Measurements from ENCODE around the gene IQCF5. TPM values are rescaled to one million over a fixed set of nuclear protein-coding genes. Genes with fewer than 3 reads are reported as not detected.
"Not testable (repeated sequence)": the region's sequence is repeated elsewhere in the genome, so short reads cannot be mapped to it uniquely, and the experiment has no call there.

Gene IQCF5
- total RNA-seq (not detected), polyA plus RNA-seq (not detected), total RNA-seq (not detected)

- Histone ChIP-seq H3K36me3 (ENCODE audit: control insufficient read depth in 2 of 3, insufficient read depth in 3 of 3, low read length in 3 of 3) (no peaks in the 10 kb centered on the region), H3K4me1 (ENCODE audit: control insufficient read depth in 2 of 2, insufficient read depth in 2 of 2, low read length in 2 of 2) (no peaks in the 10 kb centered on the region), H3K4me3 (ENCODE audit: low read length) (no peak within 1 kb of the TSS), H3K27ac (ENCODE audit: low read depth, low read length) (no peak within 1 kb of the TSS), H3K27me3 (ENCODE audit: control insufficient read depth in 2 of 2, insufficient read depth in 2 of 2, low read length in 2 of 2) (no peaks in the 10 kb centered on the region), H3K9me3 (ENCODE audit: control insufficient read depth in 2 of 3, low read length in 3 of 3) (no peaks in the 10 kb centered on the region)
- intact Hi-C loops (cut with micrococcal nuclease): no loop called here
- POLR2A ChIA-PET: no interaction called here
- ATAC-seq: no peak
- H3K4me1 Mint-ChIP-seq: peaks cover 0 to 2% (median 0%) of the 10 kb centered on the region in 7 donors
- CTCF ChIA-PET: no interaction called here
- no peak for DNase-seq
- peaks cover 8 to 23% (median 18%) of the 10 kb centered on the region in 5 donors for H3K27me3 Mint-ChIP-seq
- no peaks in the 10 kb centered on the region for H3K36me3 Mint-ChIP-seq
- H3K4me3 Mint-ChIP-seq: no peak within 1 kb of the TSS
- H3K9me3 Mint-ChIP-seq: peaks cover 0 to 5% (median 0%) of the 10 kb centered on the region in 11 donors
- peak within 1 kb of the TSS in 1 of 9 donors; percentile 26 for H3K27ac Mint-ChIP-seq
These were observed at the start of gene IQCF5 for GRCh38 chr3:51875501-51875900. IQCF5 (minus strand) TSS chr3:51875601; CDS start chr3:51875531, 70 bp downstream.

DNA sequence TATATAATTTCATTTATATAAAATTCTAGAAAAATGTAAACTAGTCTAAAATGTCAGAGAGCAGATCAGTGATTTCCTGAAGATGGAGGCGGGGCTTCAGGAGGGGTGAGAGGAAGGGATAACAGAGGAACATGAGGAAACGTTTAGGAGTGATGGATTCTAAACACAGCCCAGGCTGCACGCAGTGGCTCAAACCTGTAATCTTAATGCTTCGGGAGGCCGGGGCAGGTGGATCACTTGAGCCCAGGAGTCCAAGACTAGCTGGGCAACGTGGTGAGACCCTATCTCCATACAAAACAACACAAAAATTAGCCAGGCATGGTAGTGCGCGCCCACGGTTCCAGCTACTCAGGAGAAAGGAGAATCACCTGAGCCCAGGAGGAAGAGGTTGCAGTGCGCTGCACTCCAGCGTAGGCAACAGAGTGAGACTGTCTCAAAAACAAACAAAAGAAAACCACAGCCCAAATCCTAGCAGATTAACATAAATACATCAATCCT is 45.7 kb upstream of the IQCF5 start:
- Mint-ChIP-seq H3K27me3 (peaks cover 0 to 22% (median 7%) of the 10 kb centered on the region in 5 donors), H3K4me1 (no peaks in the 10 kb centered on the region), H3K4me3 (no peak overlapping the region), H3K9me3 (peaks cover 0 to 2% (median 0%) of the 10 kb centered on the region in 11 donors), H3K36me3 (no peaks in the 10 kb centered on the region), H3K27ac (no peak overlapping the region)
- Histone ChIP-seq H3K27ac (ENCODE audit: low read depth, low read length) (no peak overlapping the region), H3K4me3 (ENCODE audit: low read length) (no peak overlapping the region), H3K4me1 (ENCODE audit: control insufficient read depth in 2 of 2, insufficient read depth in 2 of 2, low read length in 2 of 2) (no peaks in the 10 kb centered on the region), H3K27me3 (ENCODE audit: control insufficient read depth in 2 of 2, insufficient read depth in 2 of 2, low read length in 2 of 2) (no peaks in the 10 kb centered on the region), H3K36me3 (ENCODE audit: control insufficient read depth in 2 of 3, insufficient read depth in 3 of 3, low read length in 3 of 3) (no peaks in the 10 kb centered on the region), H3K9me3 (ENCODE audit: control insufficient read depth in 2 of 3, low read length in 3 of 3) (no peaks in the 10 kb centered on the region)
- DNase-seq (no peak), ATAC-seq (no peak)
- ChIA-PET CTCF (interaction anchor here (0.6 kb wide), 1 partner anchor 1265 kb away, joined by 5 read pairs; no protein-coding TSS in a partner anchor), POLR2A (interaction anchor here (0.6 kb wide), 1 partner anchor 84 kb away, joined by 3 read pairs; no protein-coding TSS in a partner anchor)
- intact Hi-C loops (cut with micrococcal nuclease): no loop called here

GRCh38 chr3:51916418-51916817 is 41.0 kb upstream of the IQCF5 start:
- no peaks in the 10 kb centered on the region for H3K4me1 ChIP-seq (ENCODE audit: control insufficient read depth in 2 of 2, insufficient read depth in 2 of 2, low read length in 2 of 2)
- Mint-ChIP-seq H3K36me3 (no peaks in the 10 kb centered on the region), H3K4me3 (no peak overlapping the region), H3K4me1 (no peaks in the 10 kb centered on the region), H3K27ac (no peak overlapping the region), H3K27me3 (peaks cover 0 to 22% (median 4%) of the 10 kb centered on the region in 5 donors), H3K9me3 (peaks cover 0 to 2% (median 0%) of the 10 kb centered on the region in 11 donors)
- DNase-seq: no peak
- H3K4me3 ChIP-seq (ENCODE audit: low read length): no peak overlapping the region
- H3K36me3 ChIP-seq (ENCODE audit: control insufficient read depth in 2 of 3, insufficient read depth in 3 of 3, low read length in 3 of 3): no peaks in the 10 kb centered on the region
- no peak overlapping the region for H3K27ac ChIP-seq (ENCODE audit: low read depth, low read length)
- ATAC-seq: no peak
- no peaks in the 10 kb centered on the region for H3K9me3 ChIP-seq (ENCODE audit: control insufficient read depth in 2 of 3, low read length in 3 of 3)
- ChIA-PET CTCF (no interaction called here), POLR2A (no interaction called here)
- H3K27me3 ChIP-seq (ENCODE audit: control insufficient read depth in 2 of 2, insufficient read depth in 2 of 2, low read length in 2 of 2): no peaks in the 10 kb centered on the region
- intact Hi-C loops (cut with micrococcal nuclease): no loop called here

GRCh38 chr3:51908026-51908425 is 32.6 kb upstream of the IQCF5 start:
- Mint-ChIP-seq H3K27me3 (peaks cover 4 to 30% (median 21%) of the 10 kb centered on the region in 5 donors), H3K27ac (no peak overlapping the region), H3K36me3 (peaks cover 0 to 23% (median 11%) of the 10 kb centered on the region in 5 donors), H3K9me3 (peaks cover 0 to 49% (median 23%) of the 10 kb centered on the region in 11 donors), H3K4me1 (no peaks in the 10 kb centered on the region), H3K4me3 (no peak overlapping the region)
- H3K36me3 ChIP-seq (ENCODE audit: control insufficient read depth in 2 of 3, insufficient read depth in 3 of 3, low read length in 3 of 3): no peaks in the 10 kb centered on the region
- H3K4me1 ChIP-seq (ENCODE audit: control insufficient read depth in 2 of 2, insufficient read depth in 2 of 2, low read length in 2 of 2): no peaks in the 10 kb centered on the region
- intact Hi-C loops (cut with micrococcal nuclease): no loop called here
- CTCF ChIA-PET: no interaction called here
- DNase-seq (no peak), ATAC-seq (no peak)
- POLR2A ChIA-PET: no interaction called here
- no peaks in the 10 kb centered on the region for H3K27me3 ChIP-seq (ENCODE audit: control insufficient read depth in 2 of 2, insufficient read depth in 2 of 2, low read length in 2 of 2)
- H3K27ac ChIP-seq (ENCODE audit: low read depth, low read length): no peak overlapping the region
- peaks cover 0 to 7% (median 0%) of the 10 kb centered on the region in 3 experiments for H3K9me3 ChIP-seq (ENCODE audit: control insufficient read depth in 2 of 3, low read length in 3 of 3)
- no peak overlapping the region for H3K4me3 ChIP-seq (ENCODE audit: low read length)

DNA sequence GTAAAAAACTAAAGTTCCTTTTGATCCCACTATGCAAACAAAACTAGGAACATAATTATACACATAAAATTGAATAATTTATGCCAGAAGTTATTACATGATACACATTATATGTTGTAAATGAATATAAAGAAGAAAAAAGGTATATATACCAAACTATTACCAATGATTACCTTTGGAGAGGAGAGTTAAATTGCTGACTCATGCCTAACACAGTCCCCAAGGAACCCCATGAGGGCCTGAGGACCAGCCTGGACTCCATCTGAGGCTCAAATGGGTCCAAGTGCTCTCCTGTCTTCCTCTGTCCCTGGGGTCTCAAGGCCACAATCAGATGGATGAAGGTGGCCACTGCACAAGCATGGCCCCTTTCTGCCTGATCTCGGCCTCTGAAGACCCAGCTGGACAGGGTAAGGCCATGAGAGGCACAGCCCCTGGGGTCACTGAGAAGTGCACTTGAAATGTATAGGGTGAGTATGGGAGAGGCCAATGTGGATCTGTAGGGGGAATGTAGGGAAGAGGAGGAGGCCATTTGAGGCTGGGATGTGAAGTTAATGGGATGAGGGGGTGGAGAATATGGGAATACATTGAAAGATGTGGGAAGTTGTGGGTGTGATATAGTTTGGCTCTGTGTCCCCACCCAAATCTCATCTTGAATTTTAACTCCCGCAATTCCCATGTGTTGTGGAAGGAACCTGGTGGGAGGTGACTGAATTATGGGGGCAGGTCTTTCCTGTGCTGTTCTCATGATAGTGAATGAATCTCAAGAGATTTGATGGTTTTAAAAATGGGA is 28.8 kb upstream of the IQCF5 start:
- Histone ChIP-seq H3K36me3 (ENCODE audit: control insufficient read depth in 2 of 3, insufficient read depth in 3 of 3, low read length in 3 of 3) (no peaks in the 10 kb centered on the region), H3K4me3 (ENCODE audit: low read length) (no peak overlapping the region), H3K27ac (ENCODE audit: low read depth, low read length) (no peak overlapping the region), H3K27me3 (ENCODE audit: control insufficient read depth in 2 of 2, insufficient read depth in 2 of 2, low read length in 2 of 2) (no peaks in the 10 kb centered on the region), H3K4me1 (ENCODE audit: control insufficient read depth in 2 of 2, insufficient read depth in 2 of 2, low read length in 2 of 2) (no peaks in the 10 kb centered on the region), H3K9me3 (ENCODE audit: control insufficient read depth in 2 of 3, low read length in 3 of 3) (peaks cover 0 to 7% (median 0%) of the 10 kb centered on the region in 3 experiments)
- peaks cover 0 to 47% (median 22%) of the 10 kb centered on the region in 11 donors for H3K9me3 Mint-ChIP-seq
- H3K36me3 Mint-ChIP-seq: peaks cover 0 to 21% (median 11%) of the 10 kb centered on the region in 5 donors
- no peaks in the 10 kb centered on the region for H3K4me1 Mint-ChIP-seq
- no peak overlapping the region for H3K4me3 Mint-ChIP-seq
- intact Hi-C loops (cut with micrococcal nuclease): no loop called here
- peaks cover 4 to 40% (median 30%) of the 10 kb centered on the region in 5 donors for H3K27me3 Mint-ChIP-seq
- H3K27ac Mint-ChIP-seq: no peak overlapping the region
- CTCF ChIA-PET: no interaction called here
- POLR2A ChIA-PET: no interaction called here
- ATAC-seq (no peak), DNase-seq (no peak)

DNA sequence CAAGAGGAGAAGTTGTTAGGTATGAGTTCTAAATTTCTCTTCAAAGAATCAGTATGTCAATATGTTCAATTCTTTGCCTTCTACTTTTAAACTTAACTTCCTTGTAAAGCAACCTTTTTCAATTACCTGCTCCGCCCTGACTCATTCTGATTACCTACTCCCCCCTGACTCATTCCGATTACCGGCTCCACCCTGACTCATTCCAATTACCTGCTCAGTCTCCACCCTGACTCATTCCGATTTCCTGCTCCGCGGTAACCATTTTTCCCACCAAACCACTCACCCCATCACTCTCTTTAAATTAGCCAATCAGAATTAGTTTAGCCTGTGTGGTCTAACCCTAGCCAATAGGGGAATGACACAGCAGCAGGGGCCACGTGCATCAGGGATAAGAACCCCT is 27.0 kb upstream of the IQCF5 start:
- H3K36me3 ChIP-seq (ENCODE audit: control insufficient read depth in 2 of 3, insufficient read depth in 3 of 3, low read length in 3 of 3); ATAC-seq; H3K27me3 ChIP-seq (ENCODE audit: control insufficient read depth in 2 of 2, insufficient read depth in 2 of 2, low read length in 2 of 2); H3K27ac Mint-ChIP-seq; H3K27ac ChIP-seq (ENCODE audit: low read depth, low read length); DNase-seq; H3K4me1 Mint-ChIP-seq; CTCF ChIA-PET; H3K4me3 ChIP-seq (ENCODE audit: low read length); H3K4me1 ChIP-seq (ENCODE audit: control insufficient read depth in 2 of 2, insufficient read depth in 2 of 2, low read length in 2 of 2); intact Hi-C loops (cut with micrococcal nuclease); H3K9me3 ChIP-seq (ENCODE audit: control insufficient read depth in 2 of 3, low read length in 3 of 3); POLR2A ChIA-PET; H3K4me3 Mint-ChIP-seq: not testable (repeated sequence)
- Mint-ChIP-seq H3K9me3 (peaks cover 0 to 30% (median 12%) of the 10 kb centered on the region in 11 donors), H3K27me3 (peaks cover 14 to 39% (median 29%) of the 10 kb centered on the region in 5 donors), H3K36me3 (peaks cover 0 to 17% (median 8%) of the 10 kb centered on the region in 5 donors)
